ENCODE results near the gene ART4. TPM values are rescaled to one million over a fixed set of nuclear protein-coding genes. Genes with fewer than 3 reads are reported as not detected.

ART4 gene
- total RNA-seq, 1 experiment from 2014 or later: not detected

GRCh38 chr12:14886271-14886670 is 42.9 kb upstream of the ART4 start (continued):
- TF ChIP-seq CTCF (IDR thresholded peaks at IDR 0.05 in 2 of 3, conservative IDR thresholded peaks at IDR 0.05 in 1 of 3; ENCODE audit: borderline replicate concordance in 1 of 3, insufficient read depth in 1 of 3, low read depth in 2 of 3, low read length in 2 of 3): no peak
- no peak for TF ChIP-seq POLR2AphosphoS5 (IDR thresholded peaks at IDR 0.05; ENCODE audit: low read depth, low read length)
- TF ChIP-seq RAD21 (IDR thresholded peaks at IDR 0.05; ENCODE audit: low read depth): no peak
- TF ChIP-seq CEBPB (IDR thresholded peaks at IDR 0.05; ENCODE audit: low read depth): no peak
- TF ChIP-seq FOSL1 (IDR thresholded peaks at IDR 0.05; ENCODE audit: low read depth): no peak

- RAD21 ChIA-PET (ENCODE audit: low non-redundant PET in 1 of 2, low total read pairs in 2 of 2, uncharacterized antibody in 2 of 2, unreplicated experiment in 2 of 2): no interaction called here
- CTCF ChIA-PET: no interaction called here
- H2AFZ ChIP-seq (ENCODE audit: low read depth, low read length, poor library complexity, severe bottlenecking): no peak within 1 kb of the TSS
- BruUV-seq (replicated peaks): no TSS peak
- no peak for DNase-seq (ENCODE audit: low read depth, low spot score)
- H3K9me2 ChIP-seq (ENCODE audit: insufficient read depth): no peaks in the 10 kb centered on the region
- H3K9ac ChIP-seq (ENCODE audit: low read length): no peak within 1 kb of the TSS
- H3K27ac ChIP-seq (ENCODE audit: low read depth, low read length): no peak within 1 kb of the TSS
- no peaks in the 10 kb centered on the region for H3K27me3 ChIP-seq (ENCODE audit: insufficient read depth, low read length)
- no peaks in the 10 kb centered on the region; the same call in 1 of the 2 replicates for H4K20me1 ChIP-seq (ENCODE audit: insufficient read depth)
- H3K4me2 ChIP-seq (ENCODE audit: low read length): 0 out of 2 replicates have a peak within 1 kb of the TSS, but pooled peaks have one; percentile 5
- intact Hi-C loops (cut with micrococcal nuclease): no loop called here
- H3K79me2 ChIP-seq (ENCODE audit: insufficient read depth, low read length): no peaks in the 10 kb centered on the region
- H3K4me1 ChIP-seq (ENCODE audit: control insufficient read depth in 1 of 2, insufficient read depth in 2 of 2, low read length in 2 of 2): no peaks in the 10 kb centered on the region; a peak in 1 of 4 replicates
- TF ChIP-seq SP1 (IDR thresholded peaks at IDR 0.05; ENCODE audit: low read depth) (no peak), ZBTB33 (IDR thresholded peaks at IDR 0.05; ENCODE audit: extremely low read depth, insufficient replicate concordance, low read length) (no peak)
- ATAC-seq: no peak
- no peaks in the 10 kb centered on the region for H3K9me3 ChIP-seq (ENCODE audit: control insufficient read depth in 1 of 2, insufficient read depth in 1 of 2, low read depth in 1 of 2, low read length in 2 of 2)
- no peaks in the 10 kb centered on the region for H3K36me3 ChIP-seq (ENCODE audit: control insufficient read depth in 1 of 2, insufficient read depth in 2 of 2, low read length in 2 of 2)
- no peak within 1 kb of the TSS for H3K4me3 ChIP-seq (replicated peaks in 1 of 2; ENCODE audit: low read depth in 1 of 2, low read length in 2 of 2)
- POLR2A ChIA-PET: no interaction called here
Observed at GRCh38 chr12:14885718-14886221, 42.4 kb upstream of the ART4 start, which contains the start of gene MGP. Gene MGP (minus strand): TSS chr12:14885854. CDS start chr12:14885791, 63 bp downstream.
